ENCODE results near the gene SFT2D3. TPM values are rescaled to one million over a fixed set of nuclear protein-coding genes. Genes with fewer than 3 reads are reported as not detected.

SFT2D3 gene
- total RNA-seq, 1 experiment from 2014 or later, result 4.1 TPM

GRCh38 chr2:127662937-127663565 is 38.2 kb upstream of the SFT2D3 start:
- Mint-ChIP-seq H3K27ac (ENCODE audit: low read depth, unreplicated experiment) (no peak overlapping the region), H3K4me1 (ENCODE audit: insufficient read depth, unreplicated experiment) (no peaks in the 10 kb centered on the region), H3K9me3 (ENCODE audit: unreplicated experiment) (no peaks in the 10 kb centered on the region), H3K27me3 (ENCODE audit: insufficient read depth, unreplicated experiment) (peaks cover 33% of the 10 kb centered on the region), H3K4me3 (ENCODE audit: unreplicated experiment) (no peak overlapping the region), H3K36me3 (ENCODE audit: insufficient read depth, unreplicated experiment) (no peaks in the 10 kb centered on the region)
- ChIA-PET CTCF (interaction anchor here (0.7 to 1.8 kb wide), 2 partner anchors 13 to 37 kb away, joined by 3 to 4 read pairs; no protein-coding TSS in a partner anchor), POLR2A (no interaction called here)
- DNase-seq (ENCODE audit: unreplicated experiment), result no peak
- intact Hi-C loops (cut with micrococcal nuclease), result no loop called here
- TF ChIP-seq CTCF (IDR thresholded peaks at IDR 0.05; ENCODE audit: unreplicated experiment), result no peak
- no TSS peak for BruUV-seq (replicated peaks)

GRCh38 chr2:127663566-127664064 is 37.7 kb upstream of the SFT2D3 start:
- H3K4me3 Mint-ChIP-seq (ENCODE audit: unreplicated experiment), result no peak overlapping the region
- H3K27me3 Mint-ChIP-seq (ENCODE audit: insufficient read depth, unreplicated experiment), result peaks cover 34% of the 10 kb centered on the region
- intact Hi-C loops (cut with micrococcal nuclease), result no loop called here
- POLR2A ChIA-PET, result no interaction called here
- BruUV-seq (replicated peaks), result no TSS peak
- no peak for TF ChIP-seq CTCF (IDR thresholded peaks at IDR 0.05; ENCODE audit: unreplicated experiment)
- no peak overlapping the region for H3K27ac Mint-ChIP-seq (ENCODE audit: low read depth, unreplicated experiment)
- no peak for DNase-seq (ENCODE audit: unreplicated experiment)
- H3K36me3 Mint-ChIP-seq (ENCODE audit: insufficient read depth, unreplicated experiment), result no peaks in the 10 kb centered on the region
- CTCF ChIA-PET, result interaction anchor here (0.7 kb wide), 1 partner anchor 37 kb away, joined by 3 read pairs; no protein-coding TSS in a partner anchor
- H3K9me3 Mint-ChIP-seq (ENCODE audit: unreplicated experiment), result no peaks in the 10 kb centered on the region
- no peaks in the 10 kb centered on the region for H3K4me1 Mint-ChIP-seq (ENCODE audit: insufficient read depth, unreplicated experiment)

- Mint-ChIP-seq H3K27ac (ENCODE audit: low read depth, unreplicated experiment) (no peak overlapping the region), H3K27me3 (ENCODE audit: insufficient read depth, unreplicated experiment) (peaks cover 41% of the 10 kb centered on the region), H3K4me1 (ENCODE audit: insufficient read depth, unreplicated experiment) (no peaks in the 10 kb centered on the region), H3K4me3 (ENCODE audit: unreplicated experiment) (no peak overlapping the region), H3K36me3 (ENCODE audit: insufficient read depth, unreplicated experiment) (no peaks in the 10 kb centered on the region), H3K9me3 (ENCODE audit: unreplicated experiment) (no peaks in the 10 kb centered on the region)
- ChIA-PET POLR2A (interaction anchor here (0.6 kb wide), 1 partner anchor 473 kb away, joined by 3 read pairs; no protein-coding TSS in a partner anchor), CTCF (no interaction called here)
- DNase-seq (ENCODE audit: unreplicated experiment), result no peak
- no peak for TF ChIP-seq CTCF (IDR thresholded peaks at IDR 0.05; ENCODE audit: unreplicated experiment)
- intact Hi-C loops (cut with micrococcal nuclease), result no loop called here
- BruUV-seq (replicated peaks), result no TSS peak
Observed at GRCh38 chr2:127664065-127664894, 37.0 kb upstream of the SFT2D3 start.

- no peaks in the 10 kb centered on the region for H3K4me1 Mint-ChIP-seq (ENCODE audit: insufficient read depth, unreplicated experiment)
- intact Hi-C loops (cut with micrococcal nuclease), result no loop called here
- TF ChIP-seq CTCF (IDR thresholded peaks at IDR 0.05; ENCODE audit: unreplicated experiment), result no peak
- H3K9me3 Mint-ChIP-seq (ENCODE audit: unreplicated experiment), result no peaks in the 10 kb centered on the region
- ChIA-PET CTCF (no interaction called here), POLR2A (interaction anchor here (0.6 kb wide), 2 partner anchors 147 to 473 kb away, joined by 3 read pairs; no protein-coding TSS in a partner anchor)
- H3K4me3 Mint-ChIP-seq (ENCODE audit: unreplicated experiment), result no peak overlapping the region
- no peak overlapping the region for H3K27ac Mint-ChIP-seq (ENCODE audit: low read depth, unreplicated experiment)
- no peak for DNase-seq (ENCODE audit: unreplicated experiment)
- H3K36me3 Mint-ChIP-seq (ENCODE audit: insufficient read depth, unreplicated experiment), result no peaks in the 10 kb centered on the region
- H3K27me3 Mint-ChIP-seq (ENCODE audit: insufficient read depth, unreplicated experiment), result peaks cover 45% of the 10 kb centered on the region
- BruUV-seq (replicated peaks), result no TSS peak
Observed at GRCh38 chr2:127664895-127665225, 36.4 kb upstream of the SFT2D3 start.
